Thyroid gland (tissue), 4 donors: ENCODE measurements around the gene NAT8L.

Experiments
- CTCF ChIP-seq, 6 experiments: fragments of 200-600 bp in 3 of 6; fragments of 450-650 bp in 3 of 6; sonication (generic) in 3 of 6; IDR thresholded peaks; one replicate each; pipeline ENCODE4 v1.5.1; 2016 to 2019; ENCODE audit warnings: antibody characterized with exemption in 6 of 6, mild to moderate bottlenecking in 2 of 6, inconsistent platforms in 1 of 6, moderate library complexity in 1 of 6
- POLR2A ChIP-seq, 2 donors: fragments of 450-650 bp; IDR thresholded peaks; one replicate each; pipeline ENCODE4 v1.6.1; 2017; ENCODE audit warnings: antibody characterized with exemption in 2 of 2, mild to moderate bottlenecking in 2 of 2, moderate library complexity in 1 of 2

GRCh38 chr4:2083116-2083825 lies 24.1 kb downstream of the NAT8L start:
- TF ChIP-seq POLR2A (IDR thresholded peaks at IDR 0.05) (no peak), CTCF (IDR thresholded peaks at IDR 0.05) (no peak)
